Stimulated activated CD8-positive, alpha-beta memory T cell treated with anti-CD3 and anti-CD28 coated beads, Interleukin-15, amount 100 ng/mL, for 1 hour (primary cell): ENCODE measurements around the gene CORO1C.

Experiments
- DNase-seq: peaks from one replicate; pipeline ENCODE4 v3.0.0-alpha.2; 2020; ENCODE audit warnings: low read depth

Gene CORO1C

DNA sequence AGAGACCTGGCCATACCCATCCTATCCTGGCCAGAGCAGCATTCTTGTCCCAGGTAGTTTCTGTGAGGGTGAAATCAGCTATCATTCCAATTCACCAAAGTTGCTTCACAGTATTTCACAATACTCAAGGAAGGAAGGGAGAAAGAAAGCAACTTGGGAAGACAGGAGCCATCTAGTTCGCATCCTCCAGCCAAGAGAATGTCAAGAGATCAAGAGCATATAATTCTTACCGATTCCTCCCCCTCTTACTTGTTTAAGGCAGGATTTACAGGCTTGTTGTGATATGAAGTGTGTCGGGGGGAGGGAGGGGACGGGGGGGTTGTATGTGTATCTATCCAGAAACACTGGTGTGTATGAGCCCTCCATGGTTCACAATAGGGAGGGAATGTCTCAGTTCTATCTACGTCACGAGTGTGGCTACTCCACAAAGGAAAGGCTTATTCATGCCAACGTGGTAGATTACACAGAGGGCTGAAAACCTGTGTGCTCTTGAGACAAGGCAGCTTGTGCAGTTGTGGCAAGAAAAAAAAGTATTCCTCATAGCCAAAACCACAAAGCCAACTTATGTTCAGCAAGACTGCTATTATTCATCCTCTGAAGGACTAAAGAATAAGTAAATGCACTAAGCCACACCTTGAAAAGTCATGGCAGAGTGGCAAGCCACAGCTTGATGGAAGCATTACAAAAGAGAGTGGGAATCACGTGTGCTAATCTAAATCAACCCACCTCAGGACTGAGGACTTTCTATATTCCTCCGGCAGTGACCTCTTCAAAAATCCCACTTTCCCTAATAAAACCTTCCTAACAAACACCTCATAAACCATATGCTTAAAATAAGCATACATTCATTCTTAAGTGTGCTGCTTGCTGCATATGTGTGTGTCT, 35.0 kb downstream of the CORO1C start:
- no peak for DNase-seq

GRCh38 chr12:108694812-108695278, 36.5 kb downstream of the CORO1C start:
- no peak for DNase-seq

GRCh38 chr12:108693751-108694150, 37.6 kb downstream of the CORO1C start:
- no peak for DNase-seq

GRCh38 chr12:108693186-108693730, 38.1 kb downstream of the CORO1C start:
- DNase-seq = no peak

GRCh38 chr12:108691998-108692808, 39.1 kb downstream of the CORO1C start:
- no peak for DNase-seq

DNA sequence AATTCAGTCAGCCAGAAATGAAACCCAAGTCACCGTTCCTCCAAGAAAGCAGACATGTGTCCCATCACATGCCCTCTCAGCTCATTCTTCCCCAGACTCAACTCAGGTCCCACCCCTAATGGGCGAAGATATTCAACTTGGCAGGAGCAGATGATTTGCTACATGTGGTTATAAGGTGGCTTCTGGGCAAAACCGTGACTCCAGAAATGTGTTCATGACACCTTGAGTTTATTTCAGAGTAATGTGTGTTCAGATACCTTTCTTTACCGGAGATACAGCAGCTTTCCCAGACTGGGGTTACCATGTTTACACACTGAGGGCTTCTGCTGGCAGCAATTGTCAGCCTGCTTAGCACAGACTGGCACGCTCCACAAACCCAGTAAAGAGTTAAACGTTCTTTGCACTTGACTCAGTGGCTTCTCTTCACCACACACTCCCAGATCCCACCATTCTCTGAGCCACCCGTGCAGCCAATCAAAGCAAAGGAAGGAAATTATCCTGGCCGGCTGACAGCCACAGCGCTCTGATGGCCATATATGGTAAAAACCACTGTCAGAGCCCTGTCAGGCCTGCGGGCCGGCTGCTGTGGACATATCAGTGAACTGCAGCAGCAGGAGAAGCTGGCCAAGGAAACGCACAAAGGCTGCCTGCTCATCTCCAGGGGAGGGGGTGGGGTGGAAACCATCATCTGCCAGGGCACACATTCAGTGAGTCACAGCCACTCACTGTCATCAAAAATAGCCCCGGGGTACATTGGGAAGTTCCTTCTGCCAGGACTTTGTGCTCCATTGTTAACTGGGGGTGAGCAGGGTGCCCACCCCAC, 39.9 kb downstream of the CORO1C start:
- DNase-seq = peak; percentile 36

GRCh38 chr12:108690542-108691174, 40.7 kb downstream of the CORO1C start:
- no peak for DNase-seq

DNA sequence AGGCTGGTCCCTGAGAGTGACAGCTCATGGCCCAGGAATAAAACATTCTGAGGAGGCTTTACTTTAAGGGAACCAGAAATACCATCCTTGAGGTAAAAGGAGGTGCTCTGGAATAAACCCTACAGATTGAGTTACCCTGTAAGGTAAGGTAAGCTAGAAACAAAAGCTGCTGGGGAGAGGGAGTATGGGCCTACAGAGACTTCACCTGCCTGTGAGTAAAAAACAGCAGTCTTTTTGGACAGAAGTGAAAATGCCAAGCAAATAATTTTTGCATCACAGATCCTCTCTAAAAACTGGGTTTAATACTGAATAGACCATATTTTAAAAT, 41.2 kb downstream of the CORO1C start:
- DNase-seq = no peak

GRCh38 chr12:108689314-108690190, 41.8 kb downstream of the CORO1C start:
- no peak for DNase-seq

DNA sequence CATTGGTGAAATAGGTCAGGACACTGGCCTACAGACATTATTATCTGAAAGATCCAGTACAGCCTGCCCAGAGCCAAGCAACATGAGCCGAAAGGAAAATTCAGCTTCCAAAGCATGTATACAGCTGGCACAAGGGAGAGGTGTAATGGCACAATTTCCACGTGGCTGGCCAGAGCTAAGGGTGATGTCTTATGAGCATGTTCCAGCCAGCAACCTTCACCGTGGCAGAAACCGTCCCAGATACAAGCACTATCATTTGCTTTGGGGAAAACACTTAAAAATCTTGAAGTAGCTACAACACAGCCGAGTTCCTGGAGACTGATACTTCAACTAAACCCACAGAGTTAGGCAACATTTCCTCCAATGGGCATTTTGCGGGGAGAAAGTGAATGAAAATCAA, 44.5 kb downstream of the CORO1C start:
- DNase-seq = no peak

DNA sequence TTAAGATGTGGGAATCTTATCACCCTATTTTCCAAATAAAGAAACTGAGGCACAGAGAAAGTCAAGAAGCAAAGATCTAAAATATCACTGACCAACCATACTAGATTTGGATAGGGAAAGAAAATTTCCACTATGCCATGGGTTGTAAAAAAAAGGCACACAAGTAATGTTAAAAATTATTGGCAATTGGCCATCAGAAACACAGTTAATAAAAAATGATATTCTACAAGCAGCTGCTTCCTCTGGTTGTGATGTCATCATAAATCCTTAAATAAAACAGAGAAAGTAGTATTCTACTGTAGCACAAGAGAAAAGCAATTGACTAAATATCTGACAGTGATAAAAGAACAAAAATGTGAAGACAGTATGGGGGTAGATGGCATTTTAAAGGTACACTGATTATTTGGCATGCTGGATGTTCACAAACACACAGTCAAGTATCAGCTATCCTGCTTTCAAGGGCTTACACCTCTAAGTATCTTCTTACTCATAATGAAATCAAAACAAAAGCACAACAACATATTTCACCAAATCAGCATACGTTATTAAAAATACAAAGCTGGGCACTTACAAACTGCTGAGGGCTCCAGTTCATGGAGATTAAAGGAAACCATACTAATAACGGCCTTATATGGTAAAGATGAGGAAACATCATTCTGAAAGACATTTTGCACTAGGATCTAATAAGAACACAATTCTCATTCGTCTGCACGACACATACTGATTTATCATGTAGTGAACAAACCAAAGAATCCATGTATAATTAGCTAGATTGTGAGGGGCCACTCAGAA, 45.7 kb downstream of the CORO1C start:
- no peak for DNase-seq

GRCh38 chr12:108683906-108684556, 47.3 kb downstream of the CORO1C start:
- no peak for DNase-seq

- DNase-seq = no peak
These were observed 50.0 kb downstream of the CORO1C start for GRCh38 chr12:108681317-108681716.

GRCh38 chr12:108679106-108679681, 52.1 kb downstream of the CORO1C start:
- no peak for DNase-seq

DNA sequence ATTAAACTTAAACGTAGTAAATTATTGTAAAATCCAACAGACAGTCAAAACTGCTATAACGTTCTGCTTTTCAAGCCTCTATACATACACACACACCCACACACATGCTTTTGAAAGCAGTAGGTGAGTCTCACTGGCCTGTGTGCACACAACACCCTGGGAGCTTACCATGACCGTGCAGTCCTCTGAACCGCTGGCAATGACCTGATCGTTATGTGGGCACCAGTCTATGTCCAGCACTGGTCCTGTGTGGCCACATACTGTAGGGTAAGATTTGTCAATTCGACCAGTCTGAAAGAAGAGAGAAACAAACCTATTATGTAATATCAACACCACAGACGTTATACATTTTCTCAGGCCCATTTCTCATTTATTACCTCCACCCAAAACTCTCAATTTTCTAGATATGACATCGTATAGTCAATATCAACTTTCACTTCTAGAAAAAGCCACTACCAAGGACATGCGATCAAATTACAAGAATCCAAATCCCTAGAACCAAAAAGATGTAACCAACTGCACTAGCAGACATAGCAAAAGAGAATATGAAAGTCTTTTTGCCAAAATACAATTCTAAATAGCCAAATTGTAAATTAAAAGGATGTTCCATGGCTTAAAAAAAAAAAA, 53.1 kb downstream of the CORO1C start:
- no peak for DNase-seq

DNA sequence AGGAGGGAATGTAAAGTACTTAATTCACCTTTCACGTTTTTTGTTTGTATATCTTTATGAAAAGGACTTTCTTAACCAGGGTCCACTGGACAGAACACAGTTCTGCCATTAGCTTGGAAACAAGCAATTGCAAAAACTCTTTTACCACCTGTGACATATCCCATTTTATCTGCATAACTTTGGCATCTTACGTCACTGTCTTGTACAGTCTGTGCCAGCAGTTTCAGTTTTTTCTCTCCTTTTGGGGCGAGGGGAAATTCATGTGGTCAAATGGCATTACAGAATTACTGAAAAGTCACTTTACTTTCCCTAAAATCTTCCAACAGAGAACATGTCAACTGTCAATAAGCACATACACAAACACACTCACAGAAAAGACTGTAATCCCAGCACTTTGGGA, 53.9 kb downstream of the CORO1C start:
- no peak for DNase-seq

DNA sequence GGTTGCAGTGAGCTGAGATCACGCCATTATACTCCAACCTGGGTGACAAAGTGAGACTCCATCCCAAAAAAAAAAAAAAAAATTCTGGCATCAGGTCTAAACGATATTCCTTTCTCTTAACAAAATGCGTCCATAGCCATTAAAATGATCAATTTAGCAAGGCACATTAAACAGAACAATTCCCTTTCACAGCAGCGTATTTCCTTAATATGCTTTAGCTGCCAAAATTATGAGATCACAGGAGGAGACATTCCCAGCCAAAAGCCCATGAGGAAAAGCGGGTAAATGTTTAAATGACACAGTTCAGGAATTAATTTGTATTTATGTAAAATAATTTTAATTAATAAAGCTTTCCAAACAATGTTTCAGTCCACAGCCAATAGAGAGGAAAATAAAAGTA, 54.6 kb downstream of the CORO1C start:
- DNase-seq = no peak

GRCh38 chr12:108675792-108676191, 55.5 kb downstream of the CORO1C start:
- no peak for DNase-seq
